KMS-11 (cell line): Measurements from ENCODE around the gene RAI1.
A peak's percentile ranks its signal among the peaks of the same experiment; 100 is the strongest.

Experiments used
- H2AFZ ChIP-seq: fragments of 200-600 bp; sonication (generic); 2 replicates; pipeline ENCODE4 v1.6.1; 2016; ENCODE audit warnings: antibody characterized with exemption, mixed run types, low read depth
- H3K27ac ChIP-seq: fragments of 200-600 bp; sonication (generic); 2 replicates; pipeline ENCODE4 v1.6.1; 2016; ENCODE audit warnings: mild to moderate bottlenecking, mixed run types
- H3K27me3 ChIP-seq: fragments of 200-600 bp; sonication (generic); 2 replicates; pipeline ENCODE4 v1.6.1; 2017; ENCODE audit warnings: mild to moderate bottlenecking, low read depth, mixed run types, moderate library complexity; ENCODE audit not compliant: insufficient read depth
- H3K36me3 ChIP-seq: fragments of 200-600 bp; sonication (generic); 2 replicates; pipeline ENCODE4 v1.6.1; 2017; ENCODE audit warnings: mild to moderate bottlenecking, mixed run types; ENCODE audit not compliant: insufficient read depth
- H3K4me1 ChIP-seq: fragments of 200-600 bp; sonication (generic); 2 replicates; pipeline ENCODE4 v1.6.1; 2016; ENCODE audit warnings: mild to moderate bottlenecking, low read depth, mixed run types; ENCODE audit not compliant: poor library complexity, severe bottlenecking
- H3K4me2 ChIP-seq: fragments of 200-600 bp; sonication (generic); 2 replicates; pipeline ENCODE4 v1.7.0; 2016; ENCODE audit warnings: mild to moderate bottlenecking, mixed run types
- H3K4me3 ChIP-seq: fragments of 200-600 bp; sonication (generic); IDR thresholded peaks from 2 replicates; pipeline ENCODE4 v1.6.1; 2017; ENCODE audit warnings: low read depth, low read length, mixed read lengths; ENCODE audit not compliant: insufficient read depth
- H3K79me2 ChIP-seq: fragments of 200-600 bp; sonication (generic); 2 replicates; pipeline ENCODE4 v1.6.1; 2016; ENCODE audit warnings: low read depth, mixed run types; ENCODE audit not compliant: insufficient read depth
- H3K9ac ChIP-seq: fragments of 200-600 bp; sonication (generic); 2 replicates; pipeline ENCODE4 v1.6.1; 2016; ENCODE audit warnings: mild to moderate bottlenecking, mixed run types
- H4K20me1 ChIP-seq: fragments of 200-600 bp; sonication (generic); 2 replicates; pipeline ENCODE4 v1.6.1; 2016; ENCODE audit warnings: mild to moderate bottlenecking, mixed run types; ENCODE audit not compliant: insufficient read depth
- CTCF ChIP-seq: fragments of 200-600 bp; sonication (generic); conservative IDR thresholded peaks from 2 replicates; pipeline ENCODE4 v1.6.1; 2017; ENCODE audit warnings: low read depth, mild to moderate bottlenecking, antibody characterized with exemption, low read length, moderate library complexity, mixed read lengths

The RAI1 gene

DNA sequence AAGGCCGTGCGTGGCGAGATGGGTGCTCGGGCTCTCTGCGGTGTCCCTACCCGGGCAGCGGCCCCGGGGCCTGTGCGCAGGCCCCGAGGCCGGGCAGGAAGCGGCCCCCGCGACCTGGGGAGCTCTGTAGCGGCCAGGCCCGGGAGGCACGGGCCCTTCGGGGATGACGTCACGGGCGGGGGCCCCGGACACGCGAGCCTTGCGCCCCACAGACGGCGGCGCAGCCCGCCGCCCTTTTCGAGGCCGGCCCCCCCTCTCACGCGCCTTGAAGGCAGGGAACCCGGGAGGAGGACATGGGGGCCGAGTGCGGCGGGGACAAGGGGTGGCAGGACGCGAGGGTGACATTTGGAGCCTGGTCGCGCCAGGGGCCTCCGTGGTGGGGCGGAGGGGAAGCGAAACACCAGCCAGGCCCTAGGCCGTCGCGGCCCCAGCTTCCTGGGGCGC is 1.1 kb downstream of the RAI1 start:
- H3K27ac ChIP-seq, result peak overlapping the region; percentile 85
- TF ChIP-seq CTCF, result no peak
- H3K4me3 ChIP-seq, result no peak overlapping the region
- H2AFZ ChIP-seq, result peak overlapping the region; percentile 44; the same call in 1 of the 2 replicates
- peaks cover 40% of the 10 kb centered on the region for H3K79me2 ChIP-seq
- no peaks in the 10 kb centered on the region for H3K27me3 ChIP-seq
- H3K36me3 ChIP-seq, result no peaks in the 10 kb centered on the region
- H4K20me1 ChIP-seq, result no peaks in the 10 kb centered on the region
- peak overlapping the region; percentile 84; the same call in 1 of the 2 replicates for H3K4me2 ChIP-seq
- H3K4me1 ChIP-seq, result peaks cover 20% of the 10 kb centered on the region
- H3K9ac ChIP-seq, result peak overlapping the region; percentile 93

- Histone ChIP-seq H3K4me1 (peaks cover 20% of the 10 kb centered on the region), H3K27me3 (no peaks in the 10 kb centered on the region), H2AFZ (peak overlapping the region; percentile 44; the same call in 1 of the 2 replicates), H3K27ac (peak overlapping the region; percentile 85), H3K9ac (peak overlapping the region; percentile 93), H3K79me2 (peaks cover 47% of the 10 kb centered on the region), H3K4me3 (no peak overlapping the region), H4K20me1 (no peaks in the 10 kb centered on the region), H3K36me3 (no peaks in the 10 kb centered on the region), H3K4me2 (peak overlapping the region; percentile 84)
- no peak for TF ChIP-seq CTCF
Observed at GRCh38 chr17:17682737-17683680, 1.8 kb downstream of the RAI1 start.

- Histone ChIP-seq H3K27me3 (no peaks in the 10 kb centered on the region), H3K4me1 (peaks cover 20% of the 10 kb centered on the region), H3K9ac (peak overlapping the region; percentile 93; the same call in 1 of the 2 replicates), H3K36me3 (no peaks in the 10 kb centered on the region), H3K4me3 (no peak overlapping the region), H3K27ac (peak overlapping the region; percentile 85; the same call in 1 of the 2 replicates), H4K20me1 (no peaks in the 10 kb centered on the region), H3K79me2 (peaks cover 55% of the 10 kb centered on the region), H2AFZ (no peak overlapping the region), H3K4me2 (peak overlapping the region; percentile 84)
- no peak for TF ChIP-seq CTCF
Observed at GRCh38 chr17:17683710-17684365, 2.6 kb downstream of the RAI1 start.

GRCh38 chr17:17684906-17685774 is 3.9 kb downstream of the RAI1 start:
- Histone ChIP-seq H3K27ac (no peak overlapping the region), H3K4me3 (no peak overlapping the region), H3K4me1 (peaks cover 30% of the 10 kb centered on the region), H2AFZ (no peak overlapping the region), H3K4me2 (no peak overlapping the region), H3K9ac (no peak overlapping the region), H3K79me2 (peaks cover 68% of the 10 kb centered on the region), H3K36me3 (no peaks in the 10 kb centered on the region), H3K27me3 (no peaks in the 10 kb centered on the region), H4K20me1 (no peaks in the 10 kb centered on the region)
- no peak for TF ChIP-seq CTCF
